22Rv1 (cell line): ENCODE data around the gene SUMO2.

Source experiments
- CTCF ChIP-seq: fragments of 450-650 bp; IDR thresholded peaks from 2 replicates; pipeline ENCODE4 v1.5.1; 2017; ENCODE audit warnings: mild to moderate bottlenecking
- ZFX ChIP-seq: fragments of 450-650 bp; IDR thresholded peaks from 2 replicates; pipeline ENCODE4 v1.6.1; 2017; ENCODE audit warnings: antibody characterized with exemption, borderline replicate concordance

- TF ChIP-seq CTCF, result no peak
- no peak for TF ChIP-seq ZFX
These were observed 515 bp downstream of the SUMO2 start for GRCh38 chr17:75182319-75182568.
